ENCODE measurements around the gene CSNK2A3. TPM values are rescaled to one million over a fixed set of nuclear protein-coding genes. Genes with fewer than 3 reads are reported as not detected.

The CSNK2A3 gene
- total RNA-seq, 1 experiment from 2014 or later: 2.3 TPM

- intact Hi-C loops (cut with micrococcal nuclease): no loop called here
- Histone ChIP-seq H3F3A (ENCODE audit: low read length, unreplicated experiment) (no peaks in the 10 kb centered on the region), H3K79me2 (ENCODE audit: low read length) (no peaks in the 10 kb centered on the region), H3K4me3 (ENCODE audit: low read length) (no peak overlapping the region), H3K9me3 (ENCODE audit: low read length) (no peaks in the 10 kb centered on the region), H3K9ac (ENCODE audit: low read length) (no peak overlapping the region), H3K27me3 (ENCODE audit: low read length) (no peaks in the 10 kb centered on the region), H4K20me1 (ENCODE audit: low read length) (no peaks in the 10 kb centered on the region), H3K36me3 (ENCODE audit: low read depth, low read length) (no peaks in the 10 kb centered on the region), H3K27ac (ENCODE audit: low read length) (no peak overlapping the region), H3K4me2 (ENCODE audit: low read length) (no peak overlapping the region), H2AFZ (ENCODE audit: low read length) (no peak overlapping the region), H3K4me1 (ENCODE audit: insufficient read depth, low read length) (peaks cover 10% of the 10 kb centered on the region), H3K9me2 (replicated peaks; ENCODE audit: low read length) (no peaks in the 10 kb centered on the region)
- ChIA-PET CTCF (interaction anchor here (0.7 kb wide), 1 partner anchor 13 kb away, joined by 3 read pairs; no protein-coding TSS in a partner anchor), POLR2A (ENCODE audit: unreplicated experiment) (no interaction called here)
- no TSS peak for BruUV-seq (replicated peaks)
- TF ChIP-seq CTCF (conservative IDR thresholded peaks at IDR 0.05; ENCODE audit: low read depth, low read length) (no peak), EZH2 (IDR thresholded peaks at IDR 0.05; ENCODE audit: low read length, unreplicated experiment) (no peak), EZH2phosphoT487 (IDR thresholded peaks at IDR 0.05; ENCODE audit: borderline replicate concordance, low read length) (no peak)
- no peak for ATAC-seq
- DNase-seq: no peak
Observed at GRCh38 chr11:11396301-11397035, 43.4 kb upstream of the CSNK2A3 start.

GRCh38 chr11:11395126-11395525 lies 42.1 kb upstream of the CSNK2A3 start:
- BruUV-seq (replicated peaks): no TSS peak
- ChIA-PET CTCF (no interaction called here), POLR2A (ENCODE audit: unreplicated experiment) (no interaction called here)
- no peaks in the 10 kb centered on the region for H3K9me3 ChIP-seq (ENCODE audit: low read length)
- H3K27me3 ChIP-seq (ENCODE audit: low read length): no peaks in the 10 kb centered on the region
- peaks cover 12% of the 10 kb centered on the region for H3K4me1 ChIP-seq (ENCODE audit: insufficient read depth, low read length)
- H4K20me1 ChIP-seq (ENCODE audit: low read length): no peaks in the 10 kb centered on the region
- DNase-seq (no peak), ATAC-seq (no peak)
- intact Hi-C loops (cut with micrococcal nuclease): no loop called here
- no peaks in the 10 kb centered on the region for H3K79me2 ChIP-seq (ENCODE audit: low read length)
- no peaks in the 10 kb centered on the region for H3K9me2 ChIP-seq (replicated peaks; ENCODE audit: low read length)
- TF ChIP-seq CTCF (conservative IDR thresholded peaks at IDR 0.05; ENCODE audit: low read depth, low read length): no peak
- no peaks in the 10 kb centered on the region for H3K36me3 ChIP-seq (ENCODE audit: low read depth, low read length)
- H3F3A ChIP-seq (ENCODE audit: low read length, unreplicated experiment): no peaks in the 10 kb centered on the region
- H3K9ac ChIP-seq (ENCODE audit: low read length): no peak overlapping the region
- no peak overlapping the region for H3K27ac ChIP-seq (ENCODE audit: low read length)
- no peak overlapping the region for H3K4me3 ChIP-seq (ENCODE audit: low read length)
- H2AFZ ChIP-seq (ENCODE audit: low read length): no peak overlapping the region
- no peak overlapping the region for H3K4me2 ChIP-seq (ENCODE audit: low read length)

- Histone ChIP-seq H3K4me3 (ENCODE audit: low read length) (no peak overlapping the region), H3K27ac (ENCODE audit: low read length) (no peak overlapping the region), H3K4me2 (ENCODE audit: low read length) (no peak overlapping the region), H3K27me3 (ENCODE audit: low read length) (no peaks in the 10 kb centered on the region), H3F3A (ENCODE audit: low read length, unreplicated experiment) (no peaks in the 10 kb centered on the region), H3K9ac (ENCODE audit: low read length) (no peak overlapping the region), H3K79me2 (ENCODE audit: low read length) (no peaks in the 10 kb centered on the region), H3K4me1 (ENCODE audit: insufficient read depth, low read length) (peaks cover 16% of the 10 kb centered on the region), H2AFZ (ENCODE audit: low read length) (no peak overlapping the region), H3K9me2 (replicated peaks; ENCODE audit: low read length) (no peaks in the 10 kb centered on the region), H3K36me3 (ENCODE audit: low read depth, low read length) (no peaks in the 10 kb centered on the region), H4K20me1 (ENCODE audit: low read length) (no peaks in the 10 kb centered on the region), H3K9me3 (ENCODE audit: low read length) (no peaks in the 10 kb centered on the region)
- POLR2A ChIA-PET (ENCODE audit: unreplicated experiment): no interaction called here
- ATAC-seq (no peak), DNase-seq (no peak)
- TF ChIP-seq EZH2 (IDR thresholded peaks at IDR 0.05; ENCODE audit: low read length, unreplicated experiment) (no peak), CTCF (conservative IDR thresholded peaks at IDR 0.05; ENCODE audit: low read depth, low read length) (no peak), EZH2phosphoT487 (IDR thresholded peaks at IDR 0.05; ENCODE audit: borderline replicate concordance, low read length) (no peak)
- BruUV-seq (replicated peaks): no TSS peak
- CTCF ChIA-PET: no interaction called here
- intact Hi-C loops (cut with micrococcal nuclease): no loop called here
Observed at GRCh38 chr11:11394241-11394640, 41.2 kb upstream of the CSNK2A3 start.
